ENCODE results near the gene MARCHF7. TPM values are rescaled to one million over a fixed set of nuclear protein-coding genes. Genes with fewer than 3 reads are reported as not detected.
"Not testable (repeated sequence)": the region's sequence is repeated elsewhere in the genome, so short reads cannot be mapped to it uniquely, and the experiment has no call there.

MARCHF7 gene
- total RNA-seq, 3 donors from 2014 or later: 50.7 to 64.7 (median 63.8) TPM

GRCh38 chr2:159711562-159712142, 654 bp upstream of the MARCHF7 start:
- Mint-ChIP-seq H3K4me3 (peak overlapping the region; percentile 100), H3K36me3 (ENCODE audit: insufficient read depth) (peaks cover 14% of the 10 kb centered on the region), H3K4me1 (ENCODE audit: low read depth) (peaks cover 37% of the 10 kb centered on the region), H3K9me3 (no peaks in the 10 kb centered on the region), H3K27me3 (ENCODE audit: low read depth) (no peaks in the 10 kb centered on the region)
- ATAC-seq (no peak), DNase-seq (no peak)

GRCh38 chr2:159712929-159713420, 669 bp downstream of the MARCHF7 start:
- DNase-seq (no peak), ATAC-seq (peak in 1 of 2 donors; percentile 13)
- Mint-ChIP-seq H3K27me3 (ENCODE audit: low read depth) (no peaks in the 10 kb centered on the region), H3K4me3 (peak overlapping the region; percentile 100), H3K36me3 (ENCODE audit: insufficient read depth) (peaks cover 20% of the 10 kb centered on the region), H3K9me3 (no peaks in the 10 kb centered on the region), H3K4me1 (ENCODE audit: low read depth) (peaks cover 50% of the 10 kb centered on the region)

- Mint-ChIP-seq H3K9me3 (no peaks in the 10 kb centered on the region), H3K27me3 (ENCODE audit: low read depth) (no peaks in the 10 kb centered on the region), H3K4me3 (peak overlapping the region; percentile 100), H3K4me1 (ENCODE audit: low read depth) (peaks cover 55% of the 10 kb centered on the region), H3K36me3 (ENCODE audit: insufficient read depth) (peaks cover 20% of the 10 kb centered on the region)
- DNase-seq (no peak), ATAC-seq (no peak)
Measured at GRCh38 chr2:159713631-159714246, 1.4 kb downstream of the MARCHF7 start.

GRCh38 chr2:159714247-159714930, 2.1 kb downstream of the MARCHF7 start:
- peaks cover 60% of the 10 kb centered on the region for H3K4me1 Mint-ChIP-seq (ENCODE audit: low read depth)
- H3K27me3 Mint-ChIP-seq (ENCODE audit: low read depth): no peaks in the 10 kb centered on the region
- DNase-seq (no peak), ATAC-seq (no peak)
- peak overlapping the region; percentile 100 for H3K4me3 Mint-ChIP-seq
- peaks cover 24% of the 10 kb centered on the region for H3K36me3 Mint-ChIP-seq (ENCODE audit: insufficient read depth)
- H3K9me3 Mint-ChIP-seq: no peaks in the 10 kb centered on the region

GRCh38 chr2:159715451-159715850, 3.1 kb downstream of the MARCHF7 start:
- peaks cover 31% of the 10 kb centered on the region for H3K36me3 Mint-ChIP-seq (ENCODE audit: insufficient read depth)
- DNase-seq: no peak
- ATAC-seq: no peak
- no peaks in the 10 kb centered on the region for H3K9me3 Mint-ChIP-seq
- H3K4me3 Mint-ChIP-seq: peak overlapping the region; percentile 45
- H3K4me1 Mint-ChIP-seq (ENCODE audit: low read depth): peaks cover 68% of the 10 kb centered on the region
- H3K27me3 Mint-ChIP-seq (ENCODE audit: low read depth): no peaks in the 10 kb centered on the region

GRCh38 chr2:159716409-159716808, 4.1 kb downstream of the MARCHF7 start:
- H3K27me3 Mint-ChIP-seq (ENCODE audit: low read depth): not testable (repeated sequence)
- peaks cover 34% of the 10 kb centered on the region for H3K36me3 Mint-ChIP-seq (ENCODE audit: insufficient read depth)

GRCh38 chr2:159716857-159717256, 4.6 kb downstream of the MARCHF7 start:
- Mint-ChIP-seq H3K27me3 (ENCODE audit: low read depth) (no peaks in the 10 kb centered on the region), H3K4me1 (ENCODE audit: low read depth) (peaks cover 77% of the 10 kb centered on the region), H3K36me3 (ENCODE audit: insufficient read depth) (peaks cover 38% of the 10 kb centered on the region), H3K4me3 (peak overlapping the region; percentile 9), H3K9me3 (no peaks in the 10 kb centered on the region)
- DNase-seq (no peak), ATAC-seq (no peak)

More at GRCh38 chr2:159716409-159716808, 4.1 kb downstream of the MARCHF7 start:
- H3K4me3 Mint-ChIP-seq, H3K9me3 Mint-ChIP-seq, ATAC-seq, DNase-seq: not testable (repeated sequence)
- H3K4me1 Mint-ChIP-seq (ENCODE audit: low read depth): peaks cover 77% of the 10 kb centered on the region

GRCh38 chr2:159720676-159721075, 8.4 kb downstream of the MARCHF7 start:
- DNase-seq: no peak
- no peaks in the 10 kb centered on the region for H3K27me3 Mint-ChIP-seq (ENCODE audit: low read depth)
- no peak overlapping the region for H3K4me3 Mint-ChIP-seq
- H3K4me1 Mint-ChIP-seq (ENCODE audit: low read depth): peaks cover 89% of the 10 kb centered on the region
- ATAC-seq: no peak
- peaks cover 46% of the 10 kb centered on the region for H3K36me3 Mint-ChIP-seq (ENCODE audit: insufficient read depth)
- no peaks in the 10 kb centered on the region for H3K9me3 Mint-ChIP-seq

GRCh38 chr2:159722580-159722979, 10.3 kb downstream of the MARCHF7 start:
- ATAC-seq: no peak
- Mint-ChIP-seq H3K27me3 (ENCODE audit: low read depth) (no peaks in the 10 kb centered on the region), H3K36me3 (ENCODE audit: insufficient read depth) (peaks cover 38% of the 10 kb centered on the region), H3K4me3 (no peak overlapping the region), H3K4me1 (ENCODE audit: low read depth) (peaks cover 84% of the 10 kb centered on the region), H3K9me3 (no peaks in the 10 kb centered on the region)
- no peak for DNase-seq

GRCh38 chr2:159724795-159725572, 12.7 kb downstream of the MARCHF7 start:
- not testable (repeated sequence) for H3K9me3 Mint-ChIP-seq; H3K27me3 Mint-ChIP-seq (ENCODE audit: low read depth); H3K4me3 Mint-ChIP-seq

GRCh38 chr2:159725713-159726112, 13.4 kb downstream of the MARCHF7 start:
- H3K27me3 Mint-ChIP-seq (ENCODE audit: low read depth): no peaks in the 10 kb centered on the region
- DNase-seq (no peak), ATAC-seq (no peak)
- H3K4me1 Mint-ChIP-seq (ENCODE audit: low read depth): peaks cover 67% of the 10 kb centered on the region
- H3K9me3 Mint-ChIP-seq: no peaks in the 10 kb centered on the region
- H3K4me3 Mint-ChIP-seq: no peak overlapping the region
- H3K36me3 Mint-ChIP-seq (ENCODE audit: insufficient read depth): peaks cover 32% of the 10 kb centered on the region

More at GRCh38 chr2:159724795-159725572, 12.7 kb downstream of the MARCHF7 start:
- DNase-seq, ATAC-seq: not testable (repeated sequence)
- Mint-ChIP-seq H3K36me3 (ENCODE audit: insufficient read depth) (peaks cover 34% of the 10 kb centered on the region), H3K4me1 (ENCODE audit: low read depth) (peaks cover 74% of the 10 kb centered on the region)

- Mint-ChIP-seq H3K27me3 (ENCODE audit: low read depth) (no peaks in the 10 kb centered on the region), H3K4me1 (ENCODE audit: low read depth) (peaks cover 44% of the 10 kb centered on the region), H3K4me3 (no peak overlapping the region), H3K9me3 (no peaks in the 10 kb centered on the region), H3K36me3 (ENCODE audit: insufficient read depth) (peaks cover 35% of the 10 kb centered on the region)
- ATAC-seq (no peak), DNase-seq (no peak)
Measured at GRCh38 chr2:159728629-159729028, 16.3 kb downstream of the MARCHF7 start.

GRCh38 chr2:159735648-159736047, 23.3 kb downstream of the MARCHF7 start:
- H3K9me3 Mint-ChIP-seq: no peaks in the 10 kb centered on the region
- no peak for DNase-seq
- H3K27me3 Mint-ChIP-seq (ENCODE audit: low read depth): no peaks in the 10 kb centered on the region
- H3K4me1 Mint-ChIP-seq (ENCODE audit: low read depth): peaks cover 40% of the 10 kb centered on the region
- H3K36me3 Mint-ChIP-seq (ENCODE audit: insufficient read depth): peaks cover 37% of the 10 kb centered on the region
- no peak overlapping the region for H3K4me3 Mint-ChIP-seq
- ATAC-seq: no peak

GRCh38 chr2:159736048-159736447, 23.7 kb downstream of the MARCHF7 start:
- H3K36me3 Mint-ChIP-seq (ENCODE audit: insufficient read depth): peaks cover 34% of the 10 kb centered on the region
- ATAC-seq (peak in 1 of 2 donors; percentile 23), DNase-seq (no peak)
- no peaks in the 10 kb centered on the region for H3K9me3 Mint-ChIP-seq
- no peak overlapping the region for H3K4me3 Mint-ChIP-seq
- H3K27me3 Mint-ChIP-seq (ENCODE audit: low read depth): no peaks in the 10 kb centered on the region
- peaks cover 40% of the 10 kb centered on the region for H3K4me1 Mint-ChIP-seq (ENCODE audit: low read depth)
